Mucosa of gallbladder (tissue), 1 donor: ENCODE results near the gene PIK3R6. TPM values are rescaled to one million over a fixed set of nuclear protein-coding genes. Genes with fewer than 3 reads are reported as not detected.

Source experiments
- DNase-seq: peaks from one replicate; pipeline ENCODE4 v3.0.0-alpha.2; 2020; ENCODE audit warnings: low spot score
- total RNA-seq: library from RNA; stranded (reverse); gene quantifications from one replicate; pipeline ENCODE4 v1.2.1, GENCODE V29; 2021
- donor health status: DM: no; HTN: no; CAD: no.

Gene PIK3R6
- total RNA-seq, 1 donor from 2014 or later = 2.8 TPM

DNA sequence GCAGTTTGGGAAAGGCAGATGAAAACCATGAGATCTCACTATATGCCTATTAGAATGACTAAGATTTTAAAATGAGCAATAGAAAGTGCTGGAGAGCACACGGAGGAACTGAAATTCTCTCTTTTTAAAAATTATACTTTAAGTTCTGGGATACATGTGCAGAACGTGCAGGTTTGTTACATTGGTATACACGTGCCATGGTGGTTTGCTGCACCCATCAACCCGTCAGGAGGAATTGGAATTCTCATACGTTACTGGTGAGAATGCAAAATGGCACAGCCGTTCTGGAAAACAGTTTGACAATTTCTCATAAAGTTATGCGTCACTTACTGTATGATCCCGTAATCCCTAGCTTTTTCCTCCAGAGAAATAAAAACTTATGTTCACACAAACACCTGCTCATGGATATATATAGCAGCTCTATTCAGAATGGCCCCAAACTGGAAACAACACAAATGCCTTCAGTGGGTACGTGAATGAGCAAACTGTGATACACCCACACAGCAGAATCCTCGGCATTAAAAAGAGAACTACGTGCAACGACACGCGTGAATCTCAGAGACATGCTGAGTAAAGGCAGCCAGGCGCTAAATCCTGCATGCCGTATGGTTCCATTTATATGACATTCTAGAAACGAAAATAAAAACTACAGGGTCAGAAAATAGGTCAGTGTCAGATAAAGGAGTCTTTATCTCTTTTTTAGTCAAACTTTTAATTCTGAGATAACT, 11.8 kb downstream of the PIK3R6 start:
- DNase-seq = no peak

DNA sequence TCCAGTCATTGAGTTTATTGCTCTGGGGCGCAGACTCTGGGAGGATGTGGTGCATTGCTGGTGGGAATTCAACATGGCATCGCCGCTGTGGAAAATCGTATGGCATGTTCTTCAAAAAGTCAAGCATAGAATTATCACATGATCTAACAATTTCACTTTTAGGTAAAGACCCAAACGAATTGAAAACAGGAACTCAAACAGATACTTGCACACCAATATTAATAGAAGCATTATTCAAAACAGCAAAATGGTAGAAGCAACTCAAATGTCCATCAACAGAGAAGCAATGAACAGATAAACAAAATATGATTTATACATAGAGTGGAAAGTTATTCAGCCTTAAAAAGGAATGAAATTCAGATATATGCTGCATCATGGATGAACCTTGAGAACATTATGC, 15.9 kb downstream of the PIK3R6 start:
- no peak for DNase-seq

DNA sequence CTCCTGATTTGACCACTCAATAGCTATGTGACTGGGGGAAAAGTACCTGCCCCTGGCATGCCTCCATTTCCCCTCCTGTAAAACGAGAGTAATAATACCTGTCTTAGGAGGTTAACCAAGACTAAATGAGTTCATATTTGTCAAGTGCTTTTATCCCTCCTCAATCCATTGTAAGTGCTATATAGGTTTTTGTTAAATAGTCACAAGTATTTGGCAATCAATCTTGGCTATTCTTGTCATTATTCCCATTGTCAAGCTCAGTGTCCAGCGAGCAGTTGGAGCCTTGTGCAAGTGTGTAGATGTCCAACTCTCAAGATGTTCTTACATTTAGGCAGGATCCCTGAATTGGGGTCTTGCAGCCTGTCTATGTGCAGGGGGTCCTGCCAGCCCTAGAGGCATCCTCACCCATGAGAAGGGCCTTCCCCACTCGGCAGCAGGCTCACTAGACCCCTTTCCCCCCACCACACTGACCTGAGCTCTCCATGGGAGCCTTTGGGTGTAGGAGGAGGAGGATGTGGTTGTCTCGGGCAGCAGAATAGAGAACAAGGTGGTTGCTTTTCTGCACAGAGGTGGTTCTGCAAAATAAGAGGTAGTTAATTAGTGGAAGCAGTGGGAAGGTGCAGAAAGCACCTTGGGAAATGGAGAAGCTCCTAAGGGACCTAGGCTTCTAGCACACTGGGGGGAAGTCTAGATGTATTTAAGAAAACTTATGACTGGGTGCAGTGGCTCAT, 18.0 kb downstream of the PIK3R6 start:
- DNase-seq = no peak

DNA sequence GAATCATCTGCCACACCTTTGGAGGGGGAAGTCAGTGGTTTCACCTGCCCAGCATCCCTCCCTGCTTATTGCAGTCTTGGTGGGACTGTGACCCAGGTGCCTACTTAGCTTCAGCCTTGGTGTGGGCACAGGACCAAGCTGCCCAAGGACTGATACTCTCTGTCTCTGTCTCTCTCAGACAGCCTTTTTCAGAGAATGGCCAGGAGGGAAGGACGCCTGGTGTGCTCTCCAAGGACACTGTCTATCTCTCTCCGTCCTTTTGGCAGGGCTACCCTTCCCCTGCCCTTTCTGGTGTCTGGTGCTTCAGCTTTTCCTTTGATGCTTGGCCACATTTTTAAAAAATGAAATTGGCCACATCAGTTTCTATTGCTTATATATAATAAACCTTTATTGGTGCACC, 19.6 kb downstream of the PIK3R6 start:
- no peak for DNase-seq

DNA sequence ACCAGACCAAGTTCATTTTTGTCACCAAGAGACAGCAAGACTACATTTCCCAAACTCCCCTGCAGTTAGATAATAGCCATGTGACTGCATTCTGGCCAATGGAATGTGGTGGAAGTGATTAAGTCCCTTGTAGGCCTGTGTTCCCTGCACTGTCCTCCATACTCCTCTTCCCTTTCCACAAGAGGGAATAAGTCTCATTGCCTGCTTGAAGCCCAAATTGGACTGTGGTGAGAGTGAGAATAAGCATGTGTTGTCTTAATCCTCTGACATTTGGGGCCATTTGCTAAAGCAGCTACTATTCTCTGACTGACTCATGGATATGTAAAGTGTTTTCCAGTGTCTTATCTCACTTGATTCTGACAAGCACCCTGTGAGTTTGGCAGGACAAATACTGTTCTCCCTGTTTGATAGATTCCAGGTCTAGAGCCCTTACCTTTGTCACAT, 20.7 kb downstream of the PIK3R6 start:
- no peak for DNase-seq

DNA sequence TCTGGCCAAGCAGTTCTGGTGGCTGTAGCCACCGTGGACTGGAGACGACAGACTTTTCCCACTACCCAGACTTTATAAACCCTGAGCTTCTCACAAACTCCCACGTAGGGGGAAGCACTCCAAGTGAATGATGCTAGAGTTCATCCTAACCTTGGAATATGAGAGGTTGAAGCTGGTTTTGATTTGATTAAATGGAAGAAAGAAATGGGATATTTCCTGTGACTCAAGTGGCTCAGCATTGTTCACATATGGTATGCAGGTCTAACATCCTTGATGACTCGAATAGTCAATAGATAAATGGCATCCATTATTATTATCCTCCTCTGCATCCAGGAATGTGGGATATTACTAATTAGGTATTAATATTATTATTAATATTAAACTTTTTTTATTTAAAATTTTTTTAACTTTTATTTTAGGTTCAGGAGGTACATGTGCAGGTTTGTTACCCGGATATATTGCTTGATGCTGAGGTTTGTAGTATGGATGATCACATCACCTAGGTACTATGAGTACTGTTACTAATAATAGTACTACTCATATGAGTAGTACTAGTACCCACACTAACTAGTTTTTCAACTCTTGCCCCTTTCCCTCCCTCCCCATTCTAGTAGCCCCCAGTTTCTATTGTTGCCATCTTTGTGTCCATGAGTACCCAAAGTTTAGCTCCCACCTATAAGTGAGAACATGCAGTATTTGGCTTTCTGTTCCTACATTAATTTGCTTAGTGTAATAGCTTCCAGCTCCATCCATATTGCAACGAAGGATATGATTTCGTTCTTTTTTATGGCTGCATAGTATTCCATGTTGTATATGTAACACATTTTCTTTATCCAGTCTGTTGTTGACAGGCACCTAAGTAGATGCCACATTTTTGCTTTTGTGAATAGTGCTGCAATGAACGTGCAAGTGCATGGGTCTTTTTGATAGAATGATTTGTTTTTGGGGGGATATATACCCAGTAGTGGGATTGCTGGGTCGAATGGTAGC, 22.9 kb downstream of the PIK3R6 start:
- no peak for DNase-seq

DNA sequence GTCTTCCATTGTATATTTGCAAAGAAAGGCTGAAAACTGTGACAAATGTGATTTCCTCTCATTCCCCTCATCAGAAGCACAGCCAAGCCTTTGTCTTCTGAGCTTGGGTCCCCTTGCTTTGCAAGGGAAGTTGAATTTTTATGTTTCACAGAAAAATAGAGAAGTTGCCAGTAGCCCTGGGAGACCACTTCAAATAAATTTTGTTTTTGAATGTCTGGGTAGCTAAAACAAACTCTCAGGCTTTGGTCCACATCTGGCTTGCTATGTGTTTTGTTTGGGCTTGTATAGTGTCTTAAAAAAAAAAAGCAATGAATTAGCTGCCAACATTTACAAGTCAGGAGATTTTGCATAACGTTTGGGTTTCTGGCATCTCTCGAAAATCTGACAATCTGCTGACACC, 24.1 kb downstream of the PIK3R6 start:
- DNase-seq = no peak

DNA sequence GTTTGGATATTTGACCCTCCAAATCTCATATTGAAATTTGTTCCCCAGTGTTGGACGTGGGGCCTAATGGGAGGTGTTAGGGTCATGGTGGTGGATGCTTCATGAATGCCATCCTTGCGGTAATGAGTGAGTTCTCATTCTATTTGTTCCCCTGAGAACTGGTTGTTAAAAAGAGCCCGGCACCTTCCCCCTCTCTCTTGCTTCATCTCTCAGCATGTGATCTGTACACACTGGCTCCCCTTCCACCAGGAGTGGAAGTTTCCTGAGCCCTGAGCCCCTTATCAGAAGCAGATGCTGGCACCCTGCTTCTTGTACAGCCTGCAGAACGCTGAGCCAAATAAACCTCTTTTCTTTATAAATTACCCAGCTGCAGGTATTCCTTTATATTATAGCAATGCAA, 25.6 kb downstream of the PIK3R6 start:
- DNase-seq = no peak

DNA sequence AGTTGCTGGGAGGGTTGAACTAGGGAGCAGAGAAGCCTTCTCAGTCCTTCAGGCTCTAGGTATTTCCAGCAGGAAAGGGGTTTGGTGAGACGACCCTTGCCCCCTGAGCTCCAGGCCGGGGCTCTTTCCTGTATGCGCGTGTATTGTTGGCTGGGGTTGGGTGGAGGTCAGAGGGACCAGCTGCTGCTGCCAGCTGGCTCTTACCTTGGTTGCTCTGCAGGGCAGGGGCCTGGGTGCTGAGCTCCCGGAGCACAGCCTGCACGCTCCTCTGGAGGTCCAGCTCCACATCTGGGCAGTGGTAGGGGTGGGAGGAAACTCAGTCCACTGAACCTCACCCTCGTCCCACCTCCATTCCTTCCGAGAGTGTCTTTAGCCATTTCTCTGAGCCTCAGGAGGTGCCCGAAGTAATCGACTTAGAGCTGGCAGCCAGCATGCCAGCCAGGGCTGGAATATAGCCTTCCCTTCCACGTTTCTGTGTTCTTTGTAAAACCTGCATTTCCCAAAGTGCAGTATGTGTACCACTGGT, 28.0 kb downstream of the PIK3R6 start:
- no peak for DNase-seq

DNA sequence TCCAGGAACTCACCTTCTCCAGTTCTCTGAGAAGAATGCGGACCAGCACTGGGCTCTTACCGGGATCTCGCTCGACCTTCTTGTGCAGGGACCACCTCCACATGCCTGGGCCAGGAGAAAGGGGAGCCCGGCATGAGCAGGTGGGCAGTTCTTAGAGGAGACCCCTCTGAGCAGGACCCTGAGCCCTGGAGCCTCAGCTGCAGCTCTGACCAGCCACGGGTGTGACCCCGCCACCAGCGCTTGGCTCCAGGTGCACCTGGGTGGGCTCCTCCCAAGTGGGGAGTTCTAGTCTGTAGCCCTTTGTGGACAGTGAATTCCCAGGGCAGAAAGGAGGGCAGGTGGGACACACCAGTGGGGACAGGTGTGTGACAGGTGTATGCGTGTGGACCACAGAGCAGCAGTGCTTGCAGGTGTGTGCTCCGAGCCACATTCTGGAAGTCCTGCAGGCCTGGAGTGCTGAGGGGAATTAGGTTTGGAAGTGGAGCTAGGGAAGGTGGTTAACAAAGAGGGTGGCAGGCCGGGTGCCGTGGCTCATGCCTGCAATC, 28.9 kb downstream of the PIK3R6 start:
- no peak for DNase-seq

DNA sequence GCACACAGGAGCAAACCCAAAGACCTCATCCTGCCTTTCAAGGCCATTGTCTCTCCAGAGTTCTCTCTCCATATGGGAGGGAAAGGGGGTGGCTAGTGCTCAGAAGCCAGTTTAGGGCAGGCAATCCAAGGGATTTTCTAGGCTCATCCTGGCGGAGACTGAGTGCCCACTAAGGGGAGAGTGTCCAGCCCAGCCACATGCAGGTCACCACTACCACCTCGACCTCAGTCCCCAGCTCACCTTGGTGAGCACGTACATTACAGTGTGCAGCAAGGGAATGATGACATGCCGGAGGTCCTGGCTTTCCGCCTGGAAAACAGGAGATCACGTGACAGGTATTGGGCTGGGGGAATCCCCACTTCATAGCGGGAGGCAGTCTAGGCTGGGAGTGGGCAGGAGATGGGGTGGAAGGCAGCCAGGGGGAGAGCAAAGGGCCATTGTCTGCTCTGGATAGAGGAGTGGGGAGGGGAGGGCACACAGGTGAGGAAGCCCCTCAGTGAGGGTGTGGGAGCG, 29.9 kb downstream of the PIK3R6 start:
- DNase-seq = no peak

DNA sequence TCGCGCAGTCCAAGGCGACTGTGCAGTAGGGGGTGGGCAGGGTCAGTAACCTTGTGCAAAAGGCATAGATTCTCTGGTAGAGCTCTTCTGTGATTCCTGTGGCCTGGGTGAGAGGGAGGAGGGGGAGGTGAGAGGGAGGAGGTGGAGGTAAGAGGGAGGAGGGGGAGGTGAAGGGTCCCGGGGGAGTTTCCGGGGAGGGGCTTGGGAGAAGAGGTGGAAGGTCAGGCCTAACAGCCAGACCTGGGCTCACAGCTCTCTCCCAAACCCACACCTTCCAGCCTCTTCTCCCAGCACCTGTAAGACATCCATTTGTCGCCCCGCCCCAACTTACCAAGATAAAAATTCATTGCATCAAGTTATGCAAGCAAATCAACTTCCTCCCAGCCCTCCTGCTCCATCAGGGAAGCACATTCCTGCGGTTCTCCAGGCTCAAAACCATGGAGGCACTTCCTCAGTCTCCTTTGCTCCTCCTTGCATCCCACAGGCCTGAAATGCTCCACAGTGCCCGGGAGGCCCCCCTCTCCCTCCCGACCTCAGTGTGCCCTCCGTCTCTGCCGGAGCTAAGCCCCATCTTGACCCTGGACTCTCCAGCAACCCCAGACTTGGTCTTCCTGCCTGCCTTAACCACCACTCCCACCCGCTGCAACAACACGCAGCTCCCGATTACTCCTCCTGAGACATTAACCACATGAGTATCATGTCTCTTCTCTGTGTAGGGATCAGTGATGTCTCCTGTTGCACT, 30.5 kb downstream of the PIK3R6 start:
- no peak for DNase-seq

DNA sequence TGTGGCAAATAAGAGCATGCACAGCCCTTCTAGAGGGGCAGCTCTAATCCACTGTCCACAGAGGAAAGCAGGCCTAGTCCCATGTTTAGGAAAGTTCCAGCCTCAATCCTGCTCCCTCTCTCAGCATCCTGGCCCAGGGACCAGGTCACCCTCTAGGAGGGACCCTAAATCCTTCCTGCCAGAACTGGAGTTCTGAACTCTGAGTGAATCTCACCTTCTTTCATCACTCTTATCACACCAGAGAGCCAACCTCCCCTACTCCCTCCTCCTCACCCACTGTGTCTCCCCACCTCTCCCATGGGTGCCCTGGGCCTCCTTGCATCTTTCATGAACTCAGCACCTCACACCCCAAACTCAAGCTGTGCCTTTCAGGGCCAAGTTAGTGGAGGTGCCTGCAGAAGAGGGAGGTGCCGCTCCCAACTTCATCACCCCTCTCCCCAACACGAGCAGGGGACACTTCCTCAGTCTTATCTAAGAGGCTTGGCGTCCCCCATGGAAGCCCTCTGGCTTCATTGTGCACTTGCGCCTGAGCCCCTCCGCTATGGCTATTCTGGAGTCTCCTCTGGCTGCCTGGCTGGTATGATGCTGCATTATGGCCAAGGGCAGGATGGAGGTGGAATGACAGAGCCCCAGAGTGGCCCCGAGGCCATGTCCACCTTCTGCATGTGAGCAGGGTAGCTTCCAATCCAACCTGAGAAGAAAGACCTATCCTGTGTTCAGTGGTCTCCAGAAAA, 31.7 kb downstream of the PIK3R6 start:
- DNase-seq = peak; percentile 5

DNA sequence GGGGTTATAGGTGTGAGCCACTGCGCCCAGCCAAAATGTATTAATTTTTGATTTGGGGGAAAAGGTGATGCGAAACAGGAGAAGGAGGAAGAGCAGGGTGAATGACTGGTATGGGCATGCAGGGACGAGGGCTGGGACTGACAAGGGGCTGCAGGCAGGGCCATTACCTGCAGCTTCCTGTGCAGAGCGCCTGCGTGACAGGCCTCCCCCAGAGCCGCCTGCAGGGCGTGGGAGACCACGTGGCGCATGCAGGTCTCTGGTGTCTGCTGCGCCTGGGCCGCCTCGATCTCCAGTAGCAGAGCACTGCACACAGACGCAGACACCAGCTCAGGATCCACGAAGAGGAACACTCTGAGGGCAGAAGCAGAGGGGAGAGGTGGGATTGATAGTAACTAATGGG, 32.4 kb downstream of the PIK3R6 start:
- peak; percentile 4 for DNase-seq

DNA sequence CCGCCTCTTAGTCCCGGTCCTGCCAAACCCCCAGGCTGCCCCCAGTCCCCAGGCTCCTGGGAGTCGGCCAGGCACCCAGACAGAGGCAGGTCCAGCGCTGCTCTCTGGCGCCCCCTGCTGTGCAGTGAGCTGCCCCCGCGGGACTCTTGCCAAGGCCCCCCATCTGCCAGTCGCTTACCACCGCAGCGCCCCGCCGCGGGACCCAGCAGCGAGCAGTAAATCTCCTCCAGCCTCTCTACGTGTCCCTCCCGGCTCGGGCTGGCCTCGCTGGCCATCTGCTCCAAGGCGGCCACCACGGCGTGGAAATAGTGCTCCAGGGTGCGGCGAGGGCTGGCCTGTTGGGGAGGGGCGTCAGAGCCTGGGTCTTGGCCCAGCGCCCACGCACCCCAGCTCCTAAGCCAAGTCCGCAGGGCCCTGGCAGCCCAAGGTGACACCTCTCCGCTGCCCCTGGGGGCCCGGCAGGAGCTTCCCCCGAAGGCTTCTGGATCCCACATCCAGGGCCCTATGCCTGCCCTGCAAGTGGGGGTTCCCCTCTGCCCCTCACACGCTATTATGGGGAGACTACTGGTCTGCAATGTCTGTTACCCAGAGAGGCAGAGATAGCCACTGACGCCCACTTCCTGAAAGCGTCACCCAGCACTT, 34.6 kb downstream of the PIK3R6 start:
- no peak for DNase-seq

DNA sequence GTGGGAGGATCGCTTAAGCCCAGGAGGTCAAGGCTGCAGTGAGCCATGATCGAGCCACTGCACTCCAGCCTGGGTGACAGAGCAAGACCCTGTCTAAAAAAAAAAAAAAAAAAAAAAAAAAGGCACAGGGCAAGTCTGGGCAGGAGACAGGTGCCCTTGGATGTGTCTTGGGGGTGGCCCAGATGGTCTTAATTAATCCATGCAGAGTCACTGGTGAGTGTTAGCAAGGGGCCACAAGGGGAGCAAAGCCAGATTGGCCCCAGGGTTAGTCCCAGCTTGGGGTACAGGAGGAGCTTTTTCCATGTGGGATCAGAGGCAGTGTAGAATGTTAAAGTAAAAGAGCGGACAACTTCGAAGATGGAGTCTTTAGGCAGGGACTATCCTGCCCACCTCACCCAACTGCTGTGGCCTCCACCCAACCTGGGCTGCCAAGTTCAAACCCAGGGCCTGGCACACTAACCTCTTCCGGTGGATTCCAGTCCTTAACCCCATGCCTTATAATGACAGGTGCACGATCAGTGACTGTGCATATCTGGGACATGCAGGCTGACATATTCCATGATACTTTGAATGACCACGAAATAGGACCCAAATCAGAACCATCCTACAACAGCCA, 36.1 kb downstream of the PIK3R6 start:
- DNase-seq = no peak

DNA sequence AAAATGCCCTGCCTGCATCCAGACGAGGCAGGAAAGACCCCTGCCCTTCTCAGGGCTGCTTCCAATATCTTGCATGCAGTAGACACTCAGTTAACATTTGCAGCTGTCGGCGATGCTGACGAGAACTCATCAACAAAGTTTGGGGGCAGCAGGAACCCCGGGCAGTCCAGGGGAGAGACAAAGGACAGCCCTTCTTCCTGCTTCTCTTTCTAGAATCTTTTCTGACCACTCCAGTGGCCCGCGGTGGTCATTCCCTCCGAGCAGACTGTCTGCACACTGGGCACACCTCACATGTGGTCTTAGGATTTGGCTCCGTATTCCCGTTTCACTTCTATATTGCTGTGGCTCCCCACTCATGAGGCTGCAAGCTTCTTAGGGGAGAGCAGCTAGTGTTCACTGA, 37.3 kb downstream of the PIK3R6 start:
- DNase-seq = no peak

DNA sequence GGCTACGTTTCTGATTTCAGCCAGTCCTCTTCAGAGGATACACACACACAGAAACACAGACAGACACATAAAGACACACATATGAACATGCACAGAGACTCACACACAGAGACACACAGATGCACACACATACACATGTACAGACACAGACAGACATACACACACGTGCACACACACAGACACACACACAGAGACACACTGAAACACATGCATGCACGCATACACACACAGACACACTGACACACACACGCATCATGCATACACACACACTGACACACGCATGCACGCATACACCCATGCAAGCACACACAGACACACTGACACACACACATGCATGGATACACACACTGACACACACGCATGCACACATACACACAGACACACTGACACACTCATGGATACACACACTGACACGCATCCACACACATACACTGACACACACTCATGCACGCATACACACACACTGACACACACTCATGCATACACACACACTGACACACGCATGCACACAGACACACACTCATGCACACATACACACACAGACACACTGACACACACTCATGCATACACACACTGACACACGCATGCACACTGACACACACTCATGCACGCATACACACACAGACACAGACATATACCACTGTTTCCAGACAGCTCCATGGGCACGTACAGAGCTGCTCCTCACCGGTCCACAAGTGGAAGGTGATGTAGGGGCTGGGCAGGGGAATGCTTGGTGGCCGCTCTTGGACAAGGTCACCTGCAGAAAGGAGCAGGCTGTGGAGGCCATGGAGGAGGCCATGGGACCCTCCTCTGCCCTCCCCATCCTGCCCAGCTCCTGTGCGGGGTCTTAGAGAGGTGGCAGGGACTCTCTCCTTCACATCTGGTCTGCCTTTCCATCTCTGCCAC, 38.2 kb downstream of the PIK3R6 start:
- no peak for DNase-seq
